HepG2 (cell line): Measurements from ENCODE around the gene ESR1. TPM values are rescaled to one million over a fixed set of nuclear protein-coding genes. Genes with fewer than 3 reads are reported as not detected.

Source experiments
- ATAC-seq: fragments of 200-7000 bp; cut with Tn5 transposase; 3 replicates; pipeline ENCODE4 v1.9.1; 2020; ENCODE audit warnings: mild to moderate bottlenecking, moderate library complexity
- BruUV-seq: library from RNA; stranded (reverse); fragments of 400-500 nt; replicated peaks from 2 replicates; lab custom pipeline; 2021; lab: Mats Ljungman, UMichigan
- CTCF ChIA-PET: fragments of 300-600 bp; formaldehyde crosslinking; extraction: SDS; loops from one replicate; lab custom pipeline; 2021; ENCODE audit warnings: low total read pairs, inconsistent platforms, low intra/inter-chr PET ratio; lab: Yijun Ruan, JAX
- POLR2A ChIA-PET: fragments of 350-600 bp; sonication (Branson Sonifier 250); formaldehyde crosslinking; loops from one replicate; lab custom pipeline; 2020; ENCODE audit warnings: antibody characterized with exemption, inconsistent platforms; lab: Yijun Ruan, JAX
- DNase-seq: peaks from one replicate; pipeline ENCODE4 v3.0.0-alpha.2; 2015; ENCODE audit warnings: low spot score
- FAIRE-seq: peaks from 3 replicates; lab custom pipeline; 2011; peaks lifted over from hg19 to GRCh38; lab: Jason Lieb, UNC
- H2AFZ ChIP-seq: one replicate; pipeline ENCODE4 v1.6.1; 2011; ENCODE audit warnings: low read length, inconsistent platforms
- H3K27ac ChIP-seq: fragments of 300-600 bp; 3 replicates; pipeline ENCODE4 v1.8.0; 2011; ENCODE audit warnings: mixed run types, mild to moderate bottlenecking, mixed read lengths, low read length, inconsistent platforms; ENCODE audit not compliant: insufficient read depth; ENCODE audit errors: extremely low read length
- H3K27me3 ChIP-seq, 2 experiments: fragments of 200-600 bp in 1 of 2; 2 replicates in 1 of 2; 3 replicates in 1 of 2; pipeline versions ENCODE4 v1.6.0 to v1.8.0; 2011; ENCODE audit warnings: low read length in 2 of 2, mild to moderate bottlenecking in 2 of 2, moderate library complexity in 2 of 2, inconsistent platforms in 1 of 2; ENCODE audit not compliant: insufficient read depth in 2 of 2, control insufficient read depth in 1 of 2
- H3K36me3 ChIP-seq, 2 experiments: fragments of 200-600 bp in 1 of 2; replicated peaks in 1 of 2; 2 replicates in 1 of 2; 3 replicates in 1 of 2; pipeline versions ENCODE4 v1.5.1 to v1.8.0; 2011; ENCODE audit warnings: low read length in 2 of 2, inconsistent platforms in 1 of 2; ENCODE audit not compliant: insufficient read depth in 2 of 2, control insufficient read depth in 1 of 2
- H3K4me1 ChIP-seq: 2 replicates; pipeline ENCODE4 v1.5.1; 2012; ENCODE audit warnings: low read length, inconsistent platforms; ENCODE audit not compliant: insufficient read depth
- H3K4me2 ChIP-seq: 2 replicates; pipeline ENCODE4 v1.6.0; 2011; ENCODE audit warnings: low read depth, low read length, inconsistent platforms
- H3K4me3 ChIP-seq, 3 experiments: fragments of 200-600 bp in 1 of 3; sonication (generic), shearing (Covaris generic) in 1 of 3; replicated peaks in 1 of 3; 2 replicates each; pipeline ENCODE4 v1.5.1; 2011 to 2016; ENCODE audit warnings: low read length in 3 of 3, inconsistent platforms in 2 of 3, low read depth in 2 of 3, mild to moderate bottlenecking in 2 of 3, control low read depth in 1 of 3, mixed read lengths in 1 of 3; ENCODE audit not compliant: insufficient read depth in 1 of 3
- H3K79me2 ChIP-seq: one replicate; pipeline ENCODE4 v1.6.1; 2011; ENCODE audit warnings: low read length, inconsistent platforms; ENCODE audit not compliant: insufficient read depth
- H3K9ac ChIP-seq: 2 replicates; pipeline ENCODE4 v1.6.0; 2011; ENCODE audit warnings: mild to moderate bottlenecking, low read depth, low read length, inconsistent platforms; ENCODE audit not compliant: insufficient read depth
- H3K9me3 ChIP-seq: 2 replicates; pipeline ENCODE4 v1.5.1; 2012; ENCODE audit warnings: mild to moderate bottlenecking, low read length
- H4K20me1 ChIP-seq: 2 replicates; pipeline ENCODE4 v1.6.0; 2011; ENCODE audit warnings: inconsistent platforms, mild to moderate bottlenecking, low read length, moderate library complexity; ENCODE audit not compliant: insufficient read depth
- AHR ChIP-seq: IDR thresholded peaks from 2 replicates; pipeline ENCODE4 v1.6.1; 2018; ENCODE audit warnings: missing genetic modification reagents, missing compliant biosample characterization
- CHD2 ChIP-seq: IDR thresholded peaks from 2 replicates; pipeline ENCODE4 v1.6.1; 2011; ENCODE audit warnings: low read depth, low read length, improper control_type of control experiment
- E2F5 ChIP-seq: sonication (generic); formaldehyde crosslinking; conservative IDR thresholded peaks from 2 replicates; pipeline ENCODE4 v1.4.0; 2020; ENCODE audit warnings: missing genetic modification reagents
- GATAD2A ChIP-seq: IDR thresholded peaks from 2 replicates; pipeline ENCODE4 v1.6.1; 2016
- HIC2 ChIP-seq: sonication (generic); formaldehyde crosslinking; IDR thresholded peaks from 2 replicates; pipeline ENCODE4 v1.9.0; 2022; ENCODE audit warnings: low read depth, missing genetic modification reagents
- MBD4 ChIP-seq: IDR thresholded peaks from 2 replicates; pipeline ENCODE4 v1.6.1; 2012; ENCODE audit warnings: low read length, inconsistent platforms, borderline replicate concordance
- RARA ChIP-seq: IDR thresholded peaks from 2 replicates; pipeline ENCODE4 v1.6.1; 2016; ENCODE audit warnings: missing genetic modification reagents, missing compliant biosample characterization
- ZBTB3 ChIP-seq: sonication (generic); formaldehyde crosslinking; IDR thresholded peaks from 2 replicates; pipeline ENCODE4 v1.4.0; 2020; ENCODE audit warnings: low read depth, mild to moderate bottlenecking, moderate library complexity, missing genetic modification reagents, borderline replicate concordance
- ZNF256 ChIP-seq: sonication (generic); formaldehyde crosslinking; conservative IDR thresholded peaks from 2 replicates; pipeline ENCODE4 v1.4.0; 2020; ENCODE audit warnings: missing genetic modification reagents
- ZNF260 ChIP-seq: sonication (generic); formaldehyde crosslinking; IDR thresholded peaks from 2 replicates; pipeline ENCODE4 v1.4.0; 2020; ENCODE audit warnings: missing genetic modification reagents, low read depth, mild to moderate bottlenecking, borderline replicate concordance
- ZNF34 ChIP-seq: sonication (generic); formaldehyde crosslinking; IDR thresholded peaks from 2 replicates; pipeline ENCODE4 v1.4.0; 2020; ENCODE audit warnings: mild to moderate bottlenecking, missing genetic modification reagents, borderline replicate concordance
- WGBS: methylation state at CpG from one replicate; pipeline ENCODE4 v1.1.6; 2017; ENCODE audit warnings: low lambda C conversion rate; 5-methylcytosine and 5-hydroxymethylcytosine counted together
- in situ Hi-C: cut with HindIII; loops from 2 replicates; pipeline ENCODE4 v1.10.0; 2017; ENCODE audit warnings: low pct_unique_long_range_greater_than_20kb; ENCODE audit not compliant: extremely low pct_ligation_motif_present
- intact Hi-C: fragments of 100-400 bp; cut with micrococcal nuclease; formaldehyde crosslinking; loops from one replicate; pipeline ENCODE4 v1.10.0; 2022; ENCODE audit not compliant: unreplicated experiment
- polyA plus RNA-seq, 8 experiments: library from polyadenylated mRNA; depleted of rRNA in 3 of 8; stranded (reverse) in 7 of 8; unstranded in 1 of 8; fragments of >200 nt; fragmentation: Illumina TruSeq in 4 of 8; extraction: Trizol in 4 of 8; gene quantifications; 2 replicates each; pipeline versions ENCODE4 v1.2.1 to v1.2.3, GENCODE V29; 2011 to 2016; ENCODE audit warnings: low read depth in 4 of 8, missing spikeins in 1 of 8, mixed read lengths in 1 of 8; ENCODE audit not compliant: insufficient read depth in 1 of 8
- total RNA-seq, 5 experiments: library from RNA; depleted of rRNA; stranded (reverse); fragments of >200 nt; fragmentation: Illumina TruSeq; extraction: Trizol; gene quantifications; 2 replicates each; pipeline ENCODE4 v1.2.3, GENCODE V29; 2016; ENCODE audit warnings: low read depth in 1 of 5
- TF ChIP-seq, protein P1 (sequence below): IDR thresholded peaks from 2 replicates; pipeline ENCODE4 v1.6.1; 2016; ENCODE audit warnings: low read depth
- TF ChIP-seq, protein P2 (sequence below): sonication (generic); formaldehyde crosslinking; IDR thresholded peaks from 2 replicates; pipeline ENCODE4 v1.8.0; 2022; ENCODE audit warnings: mild to moderate bottlenecking, missing genetic modification reagents, moderate library complexity

Gene ESR1
- total and polyA plus RNA-seq, 2 of the 13 experiments (the other 11 are each of a cell fraction or from before 2014, with no cell fraction given), result not detected

GRCh38 chr6:152059909-152060308, 252.4 kb downstream of the ESR1 start:
- H3K4me1 ChIP-seq, result 0 out of 2 replicates have a peak, but pooled peaks cover 4% of the 10 kb centered on the region
- no peak for FAIRE-seq
- no peak overlapping the region for H3K27ac ChIP-seq
- DNase-seq, result no peak
- H4K20me1 ChIP-seq, result no peaks in the 10 kb centered on the region
- CTCF ChIA-PET, result no interaction called here
- H3K4me2 ChIP-seq, result no peak overlapping the region
- no peaks in the 10 kb centered on the region for H3K9me3 ChIP-seq
- intact Hi-C loops, result no loop called here
- no peak overlapping the region for H3K4me3 ChIP-seq
- H3K36me3 ChIP-seq, result no peaks in the 10 kb centered on the region
- no peaks in the 10 kb centered on the region for H3K79me2 ChIP-seq
- H2AFZ ChIP-seq, result no peak overlapping the region
- WGBS, result 7% methylated on average over 2 of the region's 2 CpGs
- in situ Hi-C loops, result no loop called here
- ATAC-seq, result no peak
- H3K9ac ChIP-seq, result no peak overlapping the region
- TF ChIP-seq, protein P1, sequence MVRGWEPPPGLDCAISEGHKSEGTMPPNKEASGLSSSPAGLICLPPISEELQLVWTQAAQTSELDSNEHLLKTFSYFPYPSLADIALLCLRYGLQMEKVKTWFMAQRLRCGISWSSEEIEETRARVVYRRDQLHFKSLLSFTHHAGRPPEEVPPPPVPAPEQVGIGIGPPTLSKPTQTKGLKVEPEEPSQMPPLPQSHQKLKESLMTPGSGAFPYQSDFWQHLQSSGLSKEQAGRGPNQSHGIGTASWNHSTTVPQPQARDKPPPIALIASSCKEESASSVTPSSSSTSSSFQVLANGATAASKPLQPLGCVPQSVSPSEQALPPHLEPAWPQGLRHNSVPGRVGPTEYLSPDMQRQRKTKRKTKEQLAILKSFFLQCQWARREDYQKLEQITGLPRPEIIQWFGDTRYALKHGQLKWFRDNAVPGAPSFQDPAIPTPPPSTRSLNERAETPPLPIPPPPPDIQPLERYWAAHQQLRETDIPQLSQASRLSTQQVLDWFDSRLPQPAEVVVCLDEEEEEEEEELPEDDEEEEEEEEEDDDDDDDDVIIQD (CRISPR knock-in tag), result no peak
- TF ChIP-seq ZNF256 (CRISPR knock-in tag) (no peak), HIC2 (no peak), GATAD2A (CRISPR knock-in tag) (no peak), ZBTB3 (CRISPR knock-in tag) (no peak), E2F5 (CRISPR knock-in tag) (no peak), AHR (CRISPR knock-in tag) (no peak), ZNF34 (no peak), MBD4 (no peak), CHD2 (no peak), RARA (CRISPR knock-in tag) (no peak), ZNF260 (CRISPR knock-in tag) (no peak)
- TF ChIP-seq, protein P2, sequence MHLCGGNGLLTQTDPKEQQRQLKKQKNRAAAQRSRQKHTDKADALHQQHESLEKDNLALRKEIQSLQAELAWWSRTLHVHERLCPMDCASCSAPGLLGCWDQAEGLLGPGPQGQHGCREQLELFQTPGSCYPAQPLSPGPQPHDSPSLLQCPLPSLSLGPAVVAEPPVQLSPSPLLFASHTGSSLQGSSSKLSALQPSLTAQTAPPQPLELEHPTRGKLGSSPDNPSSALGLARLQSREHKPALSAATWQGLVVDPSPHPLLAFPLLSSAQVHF, result no peak
- POLR2A ChIA-PET, result no interaction called here
- no TSS peak for BruUV-seq
- no peaks in the 10 kb centered on the region for H3K27me3 ChIP-seq
